GM18505 (cell line): ENCODE data around the gene CACNG5.

Experiments
- ATAC-seq: cut with Tn5 transposase; IDR thresholded peaks from one replicate; pipeline ENCODE4 v1.9.1; 2021; ENCODE audit not compliant: unreplicated experiment
- POLR2A ChIP-seq: IDR thresholded peaks from 4 replicates; pipeline ENCODE4 v1.6.1; 2011; ENCODE audit warnings: borderline replicate concordance; ENCODE audit not compliant: insufficient read depth, insufficient read length; ENCODE audit errors: extremely low read depth

Gene CACNG5

GRCh38 chr17:66834426-66834918 is 445 bp upstream of the CACNG5 start:
- ATAC-seq: no peak

GRCh38 chr17:66835476-66835875 is 559 bp downstream of the CACNG5 start:
- TF ChIP-seq POLR2A: no peak
- ATAC-seq: no peak

More at GRCh38 chr17:66834426-66834918, 445 bp upstream of the CACNG5 start:
- TF ChIP-seq POLR2A: no peak

- ATAC-seq: no peak
- TF ChIP-seq POLR2A: no peak
These were observed 1.4 kb downstream of the CACNG5 start for GRCh38 chr17:66836063-66837005.

GRCh38 chr17:66837226-66837625 is 2.3 kb downstream of the CACNG5 start:
- no peak for TF ChIP-seq POLR2A
- ATAC-seq: no peak

GRCh38 chr17:66837885-66838665 is 3.2 kb downstream of the CACNG5 start:
- TF ChIP-seq POLR2A: no peak
- ATAC-seq: no peak

- no peak for TF ChIP-seq POLR2A
- ATAC-seq: no peak
These were observed 4.7 kb downstream of the CACNG5 start for GRCh38 chr17:66839616-66840015.

- no peak for ATAC-seq
These were observed 5.1 kb downstream of the CACNG5 start for GRCh38 chr17:66840061-66840460.

GRCh38 chr17:66841328-66841727 is 6.4 kb downstream of the CACNG5 start:
- no peak for TF ChIP-seq POLR2A
- ATAC-seq: no peak

More at GRCh38 chr17:66840061-66840460, 5.1 kb downstream of the CACNG5 start:
- no peak for TF ChIP-seq POLR2A

- ATAC-seq: no peak
- no peak for TF ChIP-seq POLR2A
These were observed 6.8 kb downstream of the CACNG5 start for GRCh38 chr17:66841744-66842143.

GRCh38 chr17:66842505-66842904 is 7.6 kb downstream of the CACNG5 start:
- TF ChIP-seq POLR2A: no peak
- ATAC-seq: no peak

- TF ChIP-seq POLR2A: no peak
- no peak for ATAC-seq
These were observed 8.0 kb downstream of the CACNG5 start for GRCh38 chr17:66842959-66843358.

GRCh38 chr17:66843627-66844026 is 8.7 kb downstream of the CACNG5 start:
- TF ChIP-seq POLR2A: no peak
- no peak for ATAC-seq

GRCh38 chr17:66847704-66848103 is 12.8 kb downstream of the CACNG5 start:
- ATAC-seq: no peak

More at GRCh38 chr17:66847704-66848103, 12.8 kb downstream of the CACNG5 start:
- TF ChIP-seq POLR2A: no peak
